Nucleus accumbens (tissue), 56 donors: ENCODE measurements around the gene SLC38A11.
"Not testable (repeated sequence)": the region's sequence is repeated elsewhere in the genome, so short reads cannot be mapped to it uniquely, and the experiment has no call there.

Source experiments
- DNase-seq, 56 donors: peaks; one replicate each; lab custom pipeline; 2025; lab: John Stamatoyannopoulos, UW

SLC38A11 gene, protein sequence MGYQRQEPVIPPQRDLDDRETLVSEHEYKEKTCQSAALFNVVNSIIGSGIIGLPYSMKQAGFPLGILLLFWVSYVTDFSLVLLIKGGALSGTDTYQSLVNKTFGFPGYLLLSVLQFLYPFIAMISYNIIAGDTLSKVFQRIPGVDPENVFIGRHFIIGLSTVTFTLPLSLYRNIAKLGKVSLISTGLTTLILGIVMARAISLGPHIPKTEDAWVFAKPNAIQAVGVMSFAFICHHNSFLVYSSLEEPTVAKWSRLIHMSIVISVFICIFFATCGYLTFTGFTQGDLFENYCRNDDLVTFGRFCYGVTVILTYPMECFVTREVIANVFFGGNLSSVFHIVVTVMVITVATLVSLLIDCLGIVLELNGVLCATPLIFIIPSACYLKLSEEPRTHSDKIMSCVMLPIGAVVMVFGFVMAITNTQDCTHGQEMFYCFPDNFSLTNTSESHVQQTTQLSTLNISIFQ

DNA sequence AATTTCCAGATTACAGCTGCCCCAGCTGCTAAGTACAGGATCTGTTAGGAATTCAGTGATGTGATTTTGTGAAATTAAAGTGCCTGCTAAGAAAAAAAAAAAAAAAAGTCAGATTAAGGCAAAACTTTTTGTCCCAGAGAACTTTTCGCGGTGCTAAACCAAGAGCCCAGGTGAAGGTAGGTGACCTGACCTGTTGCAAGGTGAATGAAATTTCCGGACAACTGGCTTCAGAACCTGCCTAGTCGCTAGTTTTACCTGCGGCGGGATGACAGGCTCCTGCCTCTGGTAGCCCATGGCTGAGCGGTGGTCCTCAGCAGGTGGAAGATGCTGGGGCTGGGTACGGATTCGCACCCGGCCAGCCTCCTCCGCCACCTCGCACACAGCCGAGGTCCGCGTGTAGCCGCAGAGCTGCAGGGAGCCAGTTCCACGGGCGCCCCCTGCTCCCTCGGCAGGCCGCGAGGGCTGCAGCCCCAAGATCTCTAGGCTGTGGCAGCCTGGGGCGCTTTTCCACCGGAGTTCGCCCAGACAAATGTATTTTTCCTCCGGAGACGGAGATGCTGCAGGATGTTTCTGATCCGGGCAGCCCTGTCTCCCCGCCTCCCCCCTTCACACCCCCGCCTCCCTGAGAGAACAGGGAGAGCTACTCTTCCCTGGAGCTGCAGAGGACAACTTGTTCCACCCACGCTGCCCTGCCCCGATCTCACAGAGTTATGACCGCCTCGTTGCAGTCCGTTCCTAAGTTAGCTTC lies at the start of gene SLC38A11:
Gene SLC38A11, minus strand, starts transcription at position 572 of the 748 bp plus-strand sequence. Its CDS starts 278 bp downstream, at position 294.
- DNase-seq: peak in 2 of 56 donors; percentile 5 to 17

DNA sequence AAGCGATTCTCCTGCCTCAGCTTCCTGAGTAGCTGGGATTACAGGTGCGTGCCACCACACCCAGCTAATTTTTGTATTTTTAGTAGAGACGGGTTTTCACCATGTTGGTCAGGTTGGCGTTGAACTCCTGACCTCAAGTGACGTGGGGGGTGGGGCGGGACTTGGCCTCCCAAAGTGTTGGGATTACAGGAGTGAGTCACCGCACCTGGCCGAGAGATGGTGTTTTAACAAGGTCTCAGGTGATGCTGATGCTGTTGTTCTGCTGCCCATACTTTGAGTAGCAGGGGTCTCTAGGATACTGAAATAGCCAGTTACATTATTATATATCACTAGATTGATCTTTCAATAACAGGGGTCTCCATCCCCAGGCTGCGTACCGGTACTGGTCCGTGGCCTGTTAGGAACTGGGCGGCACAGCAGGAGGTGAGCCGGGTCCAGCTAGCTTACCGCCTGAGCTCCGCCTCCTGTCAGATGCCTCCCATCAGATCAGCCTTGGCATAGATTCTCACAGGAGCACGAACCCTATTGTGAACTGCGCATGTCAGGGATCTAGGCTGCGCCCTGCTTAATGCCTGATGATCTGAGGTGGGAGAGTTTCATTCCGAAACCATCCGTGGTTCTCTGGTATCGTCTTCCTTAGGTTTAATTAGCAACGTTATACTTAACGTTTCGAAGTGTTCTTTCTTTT lies 48.3 kb upstream of the SLC38A11 start:
- DNase-seq: no peak

DNA sequence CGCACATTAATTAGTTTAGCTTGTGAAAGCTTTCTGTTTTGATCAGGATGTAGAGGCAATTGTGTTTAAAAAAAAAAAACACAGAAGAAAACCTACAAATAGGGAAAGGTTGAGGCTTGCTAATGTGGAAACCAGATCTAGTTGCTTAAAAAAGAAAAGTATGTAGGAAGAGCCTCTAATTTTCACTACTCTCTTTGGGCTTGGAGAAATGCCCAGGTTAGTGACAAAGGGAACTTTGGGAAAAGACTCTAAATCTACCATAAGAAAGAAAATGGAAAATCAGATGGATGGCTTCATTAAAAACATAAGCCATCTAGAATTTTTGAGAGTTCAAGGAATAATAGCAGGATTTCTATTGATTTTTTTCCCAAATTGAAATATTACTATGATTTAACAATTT lies 47.3 kb upstream of the SLC38A11 start:
- no peak for DNase-seq

DNA sequence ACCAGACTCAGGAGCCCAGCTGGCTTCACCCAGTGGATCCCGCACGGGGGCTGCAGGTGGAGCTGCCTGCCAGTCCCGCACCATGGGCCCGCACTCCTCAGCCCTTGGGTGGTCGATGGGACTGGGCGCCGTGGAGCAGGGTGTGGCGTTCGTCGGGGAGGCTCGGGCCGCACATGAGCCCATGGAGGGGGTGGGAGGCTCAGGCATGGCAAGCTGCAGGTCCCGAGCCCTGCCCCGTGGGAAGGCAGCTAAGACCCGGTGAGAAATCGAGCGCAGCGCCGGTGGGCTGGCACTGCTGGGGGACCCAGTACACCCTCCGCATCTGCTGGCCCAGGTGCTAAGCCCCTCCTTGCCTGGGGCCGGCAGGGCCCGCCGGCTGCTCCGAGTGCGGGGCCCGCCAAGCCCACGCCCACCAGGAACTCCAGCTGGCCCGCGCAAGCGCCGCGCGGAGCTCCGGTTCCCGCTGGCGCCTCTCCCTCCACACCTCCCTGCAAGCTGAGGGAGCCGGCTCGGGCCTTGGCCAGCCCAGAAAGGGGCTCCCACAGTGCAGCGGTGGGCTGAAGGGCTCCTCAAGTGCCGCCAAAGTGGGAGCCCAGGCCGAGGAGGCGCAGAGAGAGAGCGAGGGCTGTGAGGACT lies 39.5 kb upstream of the SLC38A11 start:
- not testable (repeated sequence) for DNase-seq

DNA sequence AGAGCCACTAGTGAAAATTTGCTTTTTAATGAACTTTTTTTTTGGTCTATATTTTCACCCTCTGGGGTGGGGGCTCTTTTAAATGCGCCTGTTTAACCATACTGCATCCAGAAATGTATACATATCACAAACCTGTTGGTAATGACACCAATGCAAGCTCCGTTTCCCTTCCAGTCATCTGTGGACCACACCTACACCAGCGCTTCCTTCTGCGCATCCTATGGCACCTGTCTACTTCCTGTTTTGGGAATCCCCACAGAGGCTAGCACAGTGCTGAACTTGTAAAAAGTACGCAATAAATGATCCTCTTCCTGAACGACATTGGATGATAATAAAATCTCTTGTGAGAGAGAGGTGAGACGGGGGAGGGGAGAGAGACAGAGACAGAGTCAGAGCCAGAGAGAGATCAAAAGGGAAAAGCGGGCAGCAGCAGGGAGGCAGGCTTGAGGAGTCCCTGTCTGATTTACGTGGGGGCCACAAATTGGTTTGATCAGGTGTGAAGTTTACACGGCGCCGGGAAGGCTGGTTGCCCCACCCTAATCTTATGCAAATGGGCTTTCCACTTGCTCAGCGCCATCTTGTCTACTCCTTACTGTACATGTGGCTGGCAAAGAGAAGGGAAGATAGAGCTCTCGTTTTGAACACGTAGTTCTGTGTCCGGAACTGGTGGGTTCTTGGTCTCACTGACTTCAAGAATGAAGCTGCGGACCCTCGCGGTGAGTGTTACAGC lies 38.1 kb upstream of the SLC38A11 start:
- DNase-seq: no peak

DNA sequence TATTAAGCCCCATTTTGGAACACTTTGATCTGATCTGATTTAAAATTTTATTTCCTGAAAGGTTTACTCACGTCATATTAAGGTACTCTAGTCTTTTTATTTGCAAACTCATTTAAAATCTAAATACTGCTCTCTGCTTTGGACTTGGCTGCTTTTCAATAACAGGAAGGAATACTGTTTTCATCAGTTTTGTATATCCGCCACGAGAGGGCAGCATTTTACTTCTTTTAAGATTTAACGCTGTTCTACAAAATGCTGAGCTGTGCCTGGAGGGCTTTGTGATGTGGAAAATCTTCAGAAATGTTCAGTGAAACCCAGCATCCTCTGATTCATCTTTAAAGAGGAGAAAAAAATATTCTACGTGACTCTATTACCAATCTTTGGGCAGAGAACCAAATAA lies 37.5 kb upstream of the SLC38A11 start:
- peak in 26 of 56 donors; percentile 13 to 82 (median 35) for DNase-seq

DNA sequence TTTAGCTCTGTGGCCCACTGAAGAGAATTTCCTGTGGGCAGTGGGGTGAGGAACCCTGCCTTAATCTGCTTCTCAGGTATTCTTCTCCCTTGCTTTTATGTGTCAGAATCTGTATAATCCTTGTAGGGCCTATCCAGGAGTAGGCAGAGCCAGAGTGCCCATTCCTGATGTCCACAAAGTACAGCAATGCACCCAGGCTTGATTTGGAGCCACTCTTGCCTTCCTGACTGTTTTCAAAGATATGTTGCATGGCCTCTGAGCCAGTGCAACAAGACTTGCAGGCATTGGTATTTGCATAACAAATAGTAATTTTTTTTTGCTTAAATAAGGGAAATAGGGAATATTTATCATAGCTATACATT lies 36.7 kb upstream of the SLC38A11 start:
- not testable (repeated sequence) for DNase-seq

DNA sequence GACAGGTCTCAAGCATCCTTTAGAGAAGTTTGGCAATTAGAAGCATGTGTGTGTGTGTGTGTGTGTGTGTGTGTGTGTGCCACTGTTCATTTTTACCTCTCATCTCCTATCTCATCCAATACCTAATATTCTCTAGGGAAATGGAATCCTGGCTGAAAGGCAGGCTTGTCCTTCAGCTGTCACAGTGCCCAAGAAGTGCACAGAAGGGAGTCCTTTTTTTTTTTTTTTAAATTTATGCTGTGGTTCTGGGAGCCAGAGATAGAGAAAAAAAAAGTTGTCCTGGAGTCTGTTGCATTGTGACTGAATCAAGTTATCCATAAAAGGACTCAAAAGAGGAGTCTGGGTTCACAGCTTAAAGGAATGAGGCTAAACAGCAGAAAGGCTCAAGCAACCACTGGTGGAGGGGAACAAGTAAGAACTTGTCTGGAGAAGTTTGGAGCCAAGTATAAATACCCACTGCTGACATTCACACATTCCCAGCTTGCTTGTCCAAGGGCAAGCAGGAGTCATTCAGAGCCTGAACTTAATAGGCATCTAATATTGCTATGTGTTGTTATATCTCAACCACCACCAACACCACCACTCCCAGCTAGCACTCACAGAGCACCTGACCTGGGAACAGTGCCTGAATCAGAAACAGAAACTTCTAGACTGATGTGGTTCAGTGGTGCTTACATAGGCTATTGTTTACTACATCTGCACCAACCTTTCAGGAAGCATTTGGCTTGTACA lies 36.2 kb upstream of the SLC38A11 start:
- DNase-seq: not testable (repeated sequence)

DNA sequence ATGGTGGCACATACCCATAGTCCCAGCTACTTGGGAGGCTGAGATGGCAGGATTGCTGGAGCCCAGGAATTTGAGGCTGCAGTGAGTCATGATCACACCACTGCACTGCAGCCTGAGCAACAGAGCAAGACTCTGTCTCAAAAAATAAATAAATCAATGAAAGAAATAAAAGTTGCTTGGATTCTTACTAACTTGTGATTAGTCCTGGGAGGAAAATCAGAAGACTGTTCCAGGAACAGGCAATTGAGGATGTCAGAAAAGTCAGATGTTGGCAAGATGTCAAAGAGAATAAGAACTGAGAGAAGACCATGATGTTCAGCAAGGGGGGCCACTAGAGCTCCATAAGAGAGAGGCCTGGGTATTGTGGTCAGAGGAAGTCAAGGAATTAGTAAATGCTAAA lies 35.6 kb upstream of the SLC38A11 start:
- not testable (repeated sequence) for DNase-seq

DNA sequence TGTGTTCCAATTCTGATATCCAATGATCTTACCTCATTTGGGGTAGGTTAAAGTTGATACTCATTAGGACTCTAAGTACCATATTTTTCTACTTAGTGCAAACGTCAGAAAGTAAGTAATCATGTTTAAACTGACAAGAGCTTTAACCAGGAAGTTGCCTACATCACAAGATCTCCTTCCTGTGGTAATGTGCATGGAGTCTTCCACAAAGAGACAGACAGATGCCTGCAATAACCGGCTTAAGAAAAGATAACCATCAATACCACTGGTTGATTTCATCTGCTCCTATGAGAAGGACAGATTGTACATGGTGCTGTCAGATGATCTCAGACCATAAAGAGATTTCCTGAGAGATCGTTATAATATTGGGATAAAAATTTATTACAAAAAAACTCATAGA lies 33.5 kb upstream of the SLC38A11 start:
- not testable (repeated sequence) for DNase-seq

DNA sequence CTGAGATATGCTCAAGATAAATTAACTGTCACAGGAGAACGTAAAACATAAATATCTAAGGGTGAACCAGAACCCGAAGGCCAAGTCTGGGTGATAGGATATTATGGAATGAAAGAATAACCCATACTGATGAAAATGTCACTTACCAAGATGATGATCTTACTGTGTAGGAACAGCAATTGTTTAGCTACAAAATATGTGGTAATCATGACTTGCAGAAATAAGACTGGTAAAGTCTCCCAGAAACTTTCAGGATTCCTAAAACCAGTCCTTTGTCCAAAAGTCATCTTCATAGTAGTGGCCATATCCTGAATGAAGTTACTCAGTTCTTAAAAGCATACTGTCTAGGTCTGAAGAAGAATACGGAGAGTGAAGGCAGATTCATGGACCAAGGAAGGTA lies 30.7 kb upstream of the SLC38A11 start:
- DNase-seq: not testable (repeated sequence)

DNA sequence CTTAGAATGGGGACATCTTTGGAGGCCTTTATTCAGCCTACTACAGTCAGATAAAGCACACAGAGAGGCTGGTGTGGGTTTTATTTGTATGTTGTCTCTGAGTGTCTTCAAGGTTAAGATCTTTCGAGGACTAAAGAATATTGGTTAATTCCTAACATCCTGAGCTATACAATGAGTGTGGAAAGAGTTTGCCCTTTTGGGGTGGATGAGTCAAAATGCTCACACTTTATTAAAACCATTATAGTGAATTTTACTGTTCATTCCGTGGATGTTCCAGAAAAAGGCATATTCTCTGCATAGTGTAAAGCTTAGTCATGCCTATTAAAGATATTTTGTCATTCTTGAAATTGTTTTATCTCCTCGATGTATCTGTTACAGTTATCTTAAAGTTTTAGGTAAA lies 29.1 kb upstream of the SLC38A11 start:
- no peak for DNase-seq

DNA sequence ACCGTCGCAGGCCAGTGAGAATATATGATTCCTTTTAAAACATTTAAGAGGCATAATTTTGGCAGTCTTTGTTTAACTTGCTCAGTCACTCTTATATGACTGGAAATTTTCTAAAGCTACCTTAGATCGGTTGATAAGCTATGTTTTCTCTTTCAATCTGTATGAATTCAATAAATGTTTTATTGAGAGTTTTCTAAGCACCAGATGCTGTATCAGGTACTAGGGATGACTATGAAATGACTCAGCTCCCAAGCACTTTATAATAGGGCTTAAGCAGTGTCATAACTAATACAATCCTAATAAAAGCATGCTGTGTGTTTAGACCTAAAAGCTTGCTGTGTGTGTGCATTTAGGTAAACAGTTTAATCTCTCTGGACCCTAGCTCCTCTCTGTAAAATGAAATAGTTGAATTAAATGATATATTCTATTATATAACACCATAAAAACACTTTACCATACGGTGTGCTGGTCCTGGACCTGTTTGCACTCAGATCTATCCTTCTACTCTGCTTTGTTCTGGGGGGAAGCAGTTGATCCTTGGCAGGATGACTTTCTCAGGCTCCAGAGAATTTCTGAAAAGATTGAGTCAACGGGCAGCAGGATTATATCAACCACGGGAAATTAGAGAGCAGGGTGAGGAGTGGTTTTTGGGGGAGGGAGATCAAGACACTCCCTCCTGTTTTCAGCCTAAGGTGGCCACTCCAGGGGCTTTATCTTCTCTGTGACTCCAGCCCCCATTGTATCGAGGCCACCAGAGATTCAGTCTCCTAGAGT lies 26.1 kb upstream of the SLC38A11 start:
- DNase-seq: no peak

DNA sequence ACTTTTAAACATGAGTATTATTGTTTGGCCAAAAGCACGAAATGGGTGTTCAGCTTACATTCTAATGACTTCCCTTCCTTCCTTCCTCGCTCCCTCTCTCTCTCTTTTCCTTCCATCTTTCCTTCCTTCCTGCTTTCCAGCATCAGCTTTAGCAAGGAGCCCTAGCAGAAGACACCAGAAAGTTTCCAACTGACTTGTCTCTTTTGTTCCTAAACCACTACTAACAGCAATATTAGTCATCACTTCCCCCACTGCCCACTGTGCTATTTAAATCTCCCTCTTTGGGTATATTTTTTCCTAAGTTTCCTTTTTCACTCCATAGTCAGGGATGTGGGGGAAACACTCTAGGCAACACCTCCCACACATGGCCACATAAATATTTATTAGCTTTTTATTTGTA lies 25.4 kb upstream of the SLC38A11 start:
- not testable (repeated sequence) for DNase-seq

DNA sequence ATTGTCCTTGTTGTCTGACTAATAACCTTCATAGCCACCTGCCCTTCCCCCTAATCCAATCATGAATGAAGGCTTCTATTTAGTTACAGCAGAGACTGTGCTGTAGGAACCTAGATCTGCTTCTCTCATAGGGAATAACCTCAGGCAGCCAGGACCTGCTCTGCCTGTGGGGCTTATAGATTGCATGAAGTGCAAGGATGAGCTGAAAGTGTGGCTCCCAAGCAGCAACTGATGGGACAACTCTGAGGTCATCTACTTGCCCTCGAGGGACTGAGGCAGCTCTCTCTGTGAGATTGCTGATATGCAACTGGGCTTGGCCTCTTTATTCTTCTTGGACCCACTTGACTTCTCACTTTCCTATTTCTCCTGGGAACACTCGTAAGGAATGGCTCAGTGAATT lies 23.8 kb upstream of the SLC38A11 start:
- DNase-seq: no peak

DNA sequence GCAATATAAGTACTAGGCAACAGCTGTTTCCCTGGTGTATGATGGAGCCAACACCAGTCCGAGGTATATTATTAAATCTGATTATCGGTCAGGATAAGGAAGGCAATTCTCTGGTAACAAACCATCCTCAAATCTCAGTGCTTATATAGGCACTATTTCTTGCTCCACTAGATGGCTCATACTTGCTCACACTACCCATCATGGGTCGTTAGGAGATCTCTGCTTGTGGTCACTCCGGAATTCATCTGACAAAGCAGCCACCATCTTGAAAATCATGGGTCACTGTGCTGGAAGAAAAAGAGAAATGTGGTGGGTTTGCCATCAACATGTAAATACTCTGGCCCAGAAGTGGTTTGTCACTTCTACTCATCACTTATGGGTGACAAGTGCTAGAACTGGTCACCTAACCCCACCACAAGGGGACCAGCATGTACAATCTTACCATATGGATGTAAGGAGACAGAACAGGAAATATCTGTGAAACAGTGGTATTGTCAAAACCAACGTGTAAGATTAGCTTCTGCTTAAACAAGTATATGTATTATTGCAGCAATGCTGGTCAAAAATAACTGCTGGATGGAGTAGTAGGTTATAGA lies 21.6 kb upstream of the SLC38A11 start:
- DNase-seq: not testable (repeated sequence)

DNA sequence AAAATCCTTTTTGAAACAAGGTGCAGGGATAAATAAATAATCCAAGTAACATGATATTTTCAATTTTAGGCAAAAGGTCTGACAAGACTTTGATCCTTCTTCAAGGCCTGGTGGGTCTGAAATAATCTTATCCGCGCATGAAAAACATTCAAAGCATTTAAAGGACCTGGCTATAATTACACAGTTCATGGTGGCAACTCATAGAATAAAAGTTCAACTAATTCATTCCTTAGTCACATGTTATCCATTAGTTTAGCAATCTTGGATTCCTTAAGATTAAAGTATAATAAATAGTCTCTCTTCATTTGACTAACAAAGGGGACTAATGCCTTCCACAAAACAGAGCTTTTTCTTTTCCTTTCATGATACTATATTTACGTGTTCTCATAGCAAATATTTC lies 21.0 kb upstream of the SLC38A11 start:
- DNase-seq: no peak

DNA sequence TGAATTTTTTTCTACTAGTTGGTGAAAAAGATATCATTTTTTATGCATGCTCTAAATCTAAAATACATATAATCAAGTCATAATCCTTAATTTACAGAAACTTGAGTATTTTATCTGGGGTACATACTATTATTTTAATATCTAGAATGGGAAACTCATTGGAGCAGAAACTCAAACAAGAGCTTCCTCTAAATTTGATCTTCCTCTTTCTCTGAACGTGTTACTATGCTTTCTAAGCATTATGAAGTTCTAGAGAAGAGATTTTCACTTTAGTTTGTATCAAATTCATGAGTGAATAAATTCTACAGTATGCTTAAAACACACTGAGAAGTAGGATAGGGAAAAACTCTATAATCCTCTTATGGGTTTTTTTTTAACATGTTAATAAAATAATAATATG lies 20.6 kb upstream of the SLC38A11 start:
- DNase-seq: no peak
